GM18861 (cell line): ENCODE results near the gene MMRN2.

ENCODE experiments used
- ATAC-seq: cut with Tn5 transposase; IDR thresholded peaks from one replicate; pipeline ENCODE4 v1.9.1; 2021; ENCODE audit not compliant: unreplicated experiment

The MMRN2 gene

GRCh38 chr10:86888585-86889381 lies 68.6 kb downstream of the MMRN2 start:
- peak; percentile 98 for ATAC-seq
